HEK293 (cell line): ENCODE measurements around the gene RAD23B.

Source experiments
- CTCF ChIA-PET: fragments of 350-600 bp; formaldehyde crosslinking; extraction: SDS; loops from one replicate; lab custom pipeline; 2021; ENCODE audit warnings: antibody characterized with exemption; lab: Yijun Ruan, JAX
- POLR2A ChIA-PET: fragments of 300-600 bp; formaldehyde crosslinking; extraction: SDS; loops from one replicate; lab custom pipeline; 2020; ENCODE audit warnings: antibody characterized with exemption, inconsistent platforms; lab: Yijun Ruan, JAX
- H3K27ac ChIP-seq: fragments of 200-500 bp; sonication (Bioruptor generic); 2 replicates; pipeline ENCODE4 v1.5.1; 2014; ENCODE audit warnings: low read depth, low read length, control low read depth, inconsistent platforms; ENCODE audit errors: extremely low read depth
- H3K36me3 ChIP-seq, 2 experiments: fragments of 200-500 bp in 1 of 2; sonication (Bioruptor generic) in 1 of 2; 1 replicate in 1 of 2; 2 replicates in 1 of 2; pipeline ENCODE4 v1.5.1; 2014 to 2017; ENCODE audit warnings: inconsistent platforms in 2 of 2, low read length in 2 of 2; ENCODE audit not compliant: control insufficient read depth in 2 of 2, insufficient read depth in 1 of 2
- H3K4me1 ChIP-seq: fragments of 200-500 bp; sonication (Bioruptor generic); 2 replicates; pipeline ENCODE4 v1.5.1; 2014; ENCODE audit warnings: mild to moderate bottlenecking, low read length, inconsistent platforms; ENCODE audit not compliant: control insufficient read depth, insufficient read depth
- H3K4me3 ChIP-seq: 2 replicates; pipeline ENCODE4 v1.5.1; 2011; ENCODE audit warnings: low read depth, mild to moderate bottlenecking, control low read depth, low read length, moderate library complexity
- H3K9me3 ChIP-seq: fragments of 200-500 bp; sonication (Bioruptor generic); 2 replicates; pipeline ENCODE4 v1.5.1; 2014; ENCODE audit warnings: low read depth, low read length, inconsistent platforms; ENCODE audit not compliant: control insufficient read depth, insufficient read depth
- FEZF1 ChIP-seq: fragments of 450-650 bp; formaldehyde crosslinking; IDR thresholded peaks from 2 replicates; pipeline ENCODE4 v1.5.1; 2016; ENCODE audit warnings: missing biosample characterization, missing genetic modification characterization
- HOXD13 ChIP-seq: sonication (generic); formaldehyde crosslinking; IDR thresholded peaks from 2 replicates; pipeline ENCODE4 v1.8.0; 2022; ENCODE audit warnings: missing genetic modification reagents, borderline replicate concordance
- REST ChIP-seq: fragments of 450-650 bp; formaldehyde crosslinking; IDR thresholded peaks from 2 replicates; pipeline ENCODE4 v1.5.1; 2016; ENCODE audit warnings: missing biosample characterization, missing genetic modification characterization
- SALL2 ChIP-seq: fragments of 450-650 bp; formaldehyde crosslinking; IDR thresholded peaks from 2 replicates; pipeline ENCODE4 v1.5.0; 2017; ENCODE audit warnings: missing biosample characterization, mild to moderate bottlenecking, missing genetic modification characterization, borderline replicate concordance
- TCF7L2 ChIP-seq: IDR thresholded peaks from 2 replicates; pipeline ENCODE4 v1.6.1; 2011; ENCODE audit warnings: low read depth, mild to moderate bottlenecking, inconsistent platforms, low read length, moderate library complexity, borderline replicate concordance
- TRIM28 ChIP-seq: IDR thresholded peaks from 2 replicates; pipeline ENCODE4 v1.6.1; 2011; ENCODE audit warnings: low read length, control low read depth, borderline replicate concordance
- TSHZ1 ChIP-seq: fragments of 450-650 bp; formaldehyde crosslinking; IDR thresholded peaks from 2 replicates; pipeline ENCODE4 v1.5.1; 2016; ENCODE audit warnings: missing biosample characterization, missing genetic modification characterization, borderline replicate concordance
- YY1 ChIP-seq: fragments of 450-650 bp; formaldehyde crosslinking; IDR thresholded peaks from 2 replicates; pipeline ENCODE4 v1.5.1; 2018; ENCODE audit warnings: missing biosample characterization, missing genetic modification characterization
- ZFP69B ChIP-seq: fragments of 450-650 bp; formaldehyde crosslinking; IDR thresholded peaks from 2 replicates; pipeline ENCODE4 v1.5.1; 2016; ENCODE audit warnings: missing biosample characterization, missing genetic modification characterization
- ZNF138 ChIP-seq: fragments of 450-650 bp; formaldehyde crosslinking; IDR thresholded peaks from 2 replicates; pipeline ENCODE4 v1.5.1; 2016; ENCODE audit warnings: missing biosample characterization, missing genetic modification characterization, borderline replicate concordance
- ZNF175 ChIP-seq: fragments of 450-650 bp; formaldehyde crosslinking; IDR thresholded peaks from 2 replicates; pipeline ENCODE4 v1.5.1; 2016; ENCODE audit warnings: missing biosample characterization, missing genetic modification characterization
- ZNF184 ChIP-seq: fragments of 450-650 bp; IDR thresholded peaks from 2 replicates; pipeline ENCODE4 v1.5.1; 2018; ENCODE audit warnings: missing biosample characterization, mild to moderate bottlenecking, missing genetic modification characterization
- ZNF211 ChIP-seq: fragments of 450-650 bp; formaldehyde crosslinking; IDR thresholded peaks from 2 replicates; pipeline ENCODE4 v1.5.1; 2016; ENCODE audit warnings: low read depth, missing biosample characterization, missing genetic modification characterization
- ZNF214 ChIP-seq: fragments of 450-650 bp; formaldehyde crosslinking; IDR thresholded peaks from 2 replicates; pipeline ENCODE4 v1.5.1; 2017; ENCODE audit warnings: missing biosample characterization, mild to moderate bottlenecking, missing genetic modification characterization, borderline replicate concordance
- ZNF223 ChIP-seq: fragments of 450-650 bp; formaldehyde crosslinking; IDR thresholded peaks from 2 replicates; pipeline ENCODE4 v1.5.1; 2016; ENCODE audit warnings: missing biosample characterization, missing genetic modification characterization
- ZNF26 ChIP-seq: fragments of 450-650 bp; formaldehyde crosslinking; IDR thresholded peaks from 2 replicates; pipeline ENCODE4 v1.5.1; 2016; ENCODE audit warnings: missing biosample characterization, missing genetic modification characterization
- ZNF433 ChIP-seq: fragments of 450-650 bp; formaldehyde crosslinking; IDR thresholded peaks from 2 replicates; pipeline ENCODE4 v1.5.1; 2016; ENCODE audit warnings: missing biosample characterization, missing genetic modification characterization, low read depth
- ZNF555 ChIP-seq: fragments of 450-650 bp; formaldehyde crosslinking; conservative IDR thresholded peaks from 2 replicates; pipeline ENCODE4 v1.5.1; 2017; ENCODE audit warnings: missing biosample characterization, mild to moderate bottlenecking, missing genetic modification characterization, inconsistent platforms
- ZNF621 ChIP-seq: fragments of 450-650 bp; formaldehyde crosslinking; IDR thresholded peaks from 2 replicates; pipeline ENCODE4 v1.5.1; 2017; ENCODE audit warnings: missing biosample characterization, missing genetic modification characterization
- ZNF654 ChIP-seq: fragments of 450-650 bp; formaldehyde crosslinking; IDR thresholded peaks from 2 replicates; pipeline ENCODE4 v1.5.1; 2016; ENCODE audit warnings: low read depth, missing biosample characterization, missing genetic modification characterization
- ZNF664 ChIP-seq: fragments of 450-650 bp; formaldehyde crosslinking; IDR thresholded peaks from 2 replicates; pipeline ENCODE4 v1.5.1; 2016; ENCODE audit warnings: missing biosample characterization, missing genetic modification characterization
- ZNF677 ChIP-seq: fragments of 450-650 bp; IDR thresholded peaks from 2 replicates; pipeline ENCODE4 v1.5.0; 2018; ENCODE audit warnings: missing biosample characterization, mild to moderate bottlenecking, missing genetic modification characterization, moderate library complexity
- ZNF704 ChIP-seq: fragments of 450-650 bp; formaldehyde crosslinking; IDR thresholded peaks from 2 replicates; pipeline ENCODE4 v1.5.1; 2016; ENCODE audit warnings: missing biosample characterization, missing genetic modification characterization
- ZNF707 ChIP-seq: fragments of 450-650 bp; formaldehyde crosslinking; IDR thresholded peaks from 2 replicates; pipeline ENCODE4 v1.5.1; 2016; ENCODE audit warnings: missing biosample characterization, missing genetic modification characterization
- ZNF777 ChIP-seq: fragments of 450-650 bp; formaldehyde crosslinking; IDR thresholded peaks from 2 replicates; pipeline ENCODE4 v1.5.1; 2017; ENCODE audit warnings: missing biosample characterization, missing genetic modification characterization, borderline replicate concordance
- ZNF843 ChIP-seq: fragments of 450-650 bp; formaldehyde crosslinking; IDR thresholded peaks from 2 replicates; pipeline ENCODE4 v1.5.1; 2016; ENCODE audit warnings: missing biosample characterization, missing genetic modification characterization
- ZSCAN16 ChIP-seq: fragments of 450-650 bp; formaldehyde crosslinking; IDR thresholded peaks from 2 replicates; pipeline ENCODE4 v1.5.1; 2016; ENCODE audit warnings: missing biosample characterization, missing genetic modification characterization

Gene RAD23B

GRCh38 chr9:107325842-107326241, 42.8 kb downstream of the RAD23B start:
- Histone ChIP-seq H3K4me1 (no peaks in the 10 kb centered on the region), H3K4me3 (no peak overlapping the region), H3K36me3 (peaks cover 39 to 85% of the 10 kb centered on the region in 2 experiments), H3K9me3 (no peaks in the 10 kb centered on the region), H3K27ac (no peak overlapping the region)
- no peak for TF ChIP-seq TCF7L2
- no peak for TF ChIP-seq ZNF433 (tag by site-specific recombination)
- no peak for TF ChIP-seq ZNF223
- no peak for TF ChIP-seq ZNF175 (tag by site-specific recombination)
- no peak for TF ChIP-seq ZNF777 (tag by site-specific recombination)
- TF ChIP-seq ZNF704 (tag by site-specific recombination): no peak
- TF ChIP-seq ZNF214 (tag by site-specific recombination): no peak
- TF ChIP-seq FEZF1 (tag by site-specific recombination): no peak
- TF ChIP-seq ZNF184 (tag by site-specific recombination): no peak
- TF ChIP-seq ZNF555 (tag by site-specific recombination): no peak
- TF ChIP-seq HOXD13 (CRISPR knock-in tag): no peak
- TF ChIP-seq YY1 (tag by site-specific recombination): no peak
- no peak for TF ChIP-seq ZNF138 (tag by site-specific recombination)
- CTCF ChIA-PET: no interaction called here
- POLR2A ChIA-PET: no interaction called here

- POLR2A ChIA-PET: no interaction called here
- CTCF ChIA-PET: interaction anchor here (0.7 to 4.2 kb wide), 2 partner anchors 11 to 13 kb away, joined by 3 to 35 read pairs; no protein-coding TSS in a partner anchor
- Histone ChIP-seq H3K27ac (no peak overlapping the region), H3K4me1 (no peaks in the 10 kb centered on the region), H3K4me3 (no peak overlapping the region), H3K9me3 (no peaks in the 10 kb centered on the region), H3K36me3 (peaks cover 43 to 87% of the 10 kb centered on the region in 2 experiments)
- TF ChIP-seq ZNF707 (tag by site-specific recombination): no peak
- no peak for TF ChIP-seq REST (tag by site-specific recombination)
- TF ChIP-seq ZNF621: no peak
- TF ChIP-seq TSHZ1 (tag by site-specific recombination): no peak
- no peak for TF ChIP-seq ZFP69B (tag by site-specific recombination)
- TF ChIP-seq SALL2 (tag by site-specific recombination): no peak
- TF ChIP-seq TRIM28: no peak
- no peak for TF ChIP-seq ZNF211 (tag by site-specific recombination)
- no peak for TF ChIP-seq ZNF677 (tag by site-specific recombination)
- TF ChIP-seq ZNF843 (tag by site-specific recombination): no peak
- no peak for TF ChIP-seq ZSCAN16 (tag by site-specific recombination)
- TF ChIP-seq ZNF664: no peak
- no peak for TF ChIP-seq ZNF26 (tag by site-specific recombination)
- no peak for TF ChIP-seq ZNF654
Measured at GRCh38 chr9:107328510-107328909, 45.4 kb downstream of the RAD23B start.
